Mononuclear cell (primary cell): ENCODE data around the gene PMM2. TPM values are rescaled to one million over a fixed set of nuclear protein-coding genes. Genes with fewer than 3 reads are reported as not detected.

Source experiments
- H3K27me3 ChIP-seq: 2 replicates; pipeline ENCODE4 v1.6.0; 2011; ENCODE audit warnings: low read length, control low read depth; ENCODE audit not compliant: insufficient read depth
- H3K4me1 ChIP-seq: 2 replicates; pipeline ENCODE4 v1.5.1; 2011; ENCODE audit warnings: mild to moderate bottlenecking, low read length, control low read depth; ENCODE audit not compliant: insufficient read depth
- H3K4me3 ChIP-seq: 2 replicates; pipeline ENCODE4 v1.5.1; 2011; ENCODE audit warnings: mild to moderate bottlenecking, low read length, moderate library complexity
- H3K9me3 ChIP-seq: 2 replicates; pipeline ENCODE4 v1.5.1; 2011; ENCODE audit warnings: low read depth, mild to moderate bottlenecking, control low read depth, low read length
- total RNA-seq: library from RNA; depleted of rRNA; stranded (reverse); fragments of >200 nt; gene quantifications from one replicate; pipeline ENCODE4 v1.2.3, GENCODE V29; 2012

PMM2 gene
- total RNA-seq, 1 donor = 19.7 TPM

DNA sequence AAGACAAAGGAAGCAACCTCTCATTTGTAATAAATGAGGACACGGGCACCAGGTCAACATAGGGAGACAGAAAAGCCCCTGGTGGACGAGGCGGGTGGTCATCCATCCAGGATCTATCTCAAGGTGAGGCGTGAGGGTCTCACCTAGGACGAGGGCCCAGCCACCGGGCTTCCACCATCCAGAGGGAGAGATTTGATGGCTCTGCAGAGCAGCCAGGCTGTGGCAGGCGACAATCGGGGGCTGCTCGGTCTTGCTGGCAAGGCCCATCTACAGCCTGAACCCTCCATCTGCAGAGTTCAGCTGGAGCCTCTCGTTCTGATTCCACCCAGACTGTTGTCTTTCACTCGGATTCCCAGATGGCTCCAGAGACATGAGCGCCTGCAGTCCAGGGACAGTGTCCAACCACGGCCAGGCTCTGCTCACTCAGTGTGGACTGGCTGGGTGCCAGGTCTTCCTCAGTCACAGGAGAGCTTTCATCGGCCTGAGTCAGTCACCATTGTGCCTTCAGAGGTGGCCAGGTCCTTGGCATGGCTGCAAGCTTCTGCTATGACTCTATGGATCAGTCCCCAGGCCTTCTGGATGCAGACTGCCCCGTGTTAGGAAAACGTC is 90.4 kb downstream of the PMM2 start:
- Histone ChIP-seq H3K27me3 (no peaks in the 10 kb centered on the region), H3K9me3 (no peaks in the 10 kb centered on the region), H3K4me3 (no peak overlapping the region), H3K4me1 (peaks cover 4% of the 10 kb centered on the region)

- Histone ChIP-seq H3K27me3 (no peaks in the 10 kb centered on the region), H3K9me3 (no peaks in the 10 kb centered on the region), H3K4me3 (no peak overlapping the region), H3K4me1 (peaks cover 4% of the 10 kb centered on the region)
Observed at GRCh38 chr16:8888951-8889892, 91.6 kb downstream of the PMM2 start.

GRCh38 chr16:8889893-8890548 is 92.4 kb downstream of the PMM2 start:
- no peak overlapping the region for H3K4me3 ChIP-seq
- no peaks in the 10 kb centered on the region for H3K9me3 ChIP-seq
- peaks cover 4% of the 10 kb centered on the region for H3K4me1 ChIP-seq
- no peaks in the 10 kb centered on the region for H3K27me3 ChIP-seq

- Histone ChIP-seq H3K4me1 (peaks cover 4% of the 10 kb centered on the region), H3K27me3 (no peaks in the 10 kb centered on the region), H3K4me3 (no peak overlapping the region), H3K9me3 (no peaks in the 10 kb centered on the region)
Observed at GRCh38 chr16:8890549-8890921, 92.9 kb downstream of the PMM2 start.

- peaks cover 4% of the 10 kb centered on the region for H3K4me1 ChIP-seq
- H3K9me3 ChIP-seq = no peaks in the 10 kb centered on the region
- H3K4me3 ChIP-seq = no peak overlapping the region
- no peaks in the 10 kb centered on the region for H3K27me3 ChIP-seq
Observed at GRCh38 chr16:8892101-8892575, 94.5 kb downstream of the PMM2 start.

DNA sequence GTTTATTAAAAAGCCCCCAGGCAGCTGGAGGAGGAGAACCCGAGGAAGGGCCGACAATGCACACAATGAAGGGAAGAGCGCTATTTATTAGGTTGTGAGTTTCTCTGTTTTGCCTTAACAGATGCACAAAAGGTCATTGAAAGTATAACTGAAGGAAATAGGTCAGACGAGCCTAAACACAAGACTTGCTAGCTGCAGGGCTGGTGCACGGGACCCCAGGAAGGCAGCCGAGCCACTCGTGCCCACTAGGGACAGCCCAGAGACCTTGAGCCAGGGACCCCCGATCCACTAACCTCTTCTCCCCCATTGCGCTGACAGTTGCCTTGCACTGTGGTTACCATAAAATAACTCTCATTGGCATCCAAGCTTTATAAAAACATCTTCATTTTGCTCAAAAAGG is 95.8 kb downstream of the PMM2 start:
- H3K27me3 ChIP-seq = no peaks in the 10 kb centered on the region
- H3K4me1 ChIP-seq = peaks cover 4% of the 10 kb centered on the region
- H3K9me3 ChIP-seq = no peaks in the 10 kb centered on the region
- no peak overlapping the region for H3K4me3 ChIP-seq

- peaks cover 4% of the 10 kb centered on the region for H3K4me1 ChIP-seq
- no peaks in the 10 kb centered on the region for H3K27me3 ChIP-seq
- H3K9me3 ChIP-seq = no peaks in the 10 kb centered on the region
- no peak overlapping the region for H3K4me3 ChIP-seq
Observed at GRCh38 chr16:8893976-8894690, 96.5 kb downstream of the PMM2 start.

DNA sequence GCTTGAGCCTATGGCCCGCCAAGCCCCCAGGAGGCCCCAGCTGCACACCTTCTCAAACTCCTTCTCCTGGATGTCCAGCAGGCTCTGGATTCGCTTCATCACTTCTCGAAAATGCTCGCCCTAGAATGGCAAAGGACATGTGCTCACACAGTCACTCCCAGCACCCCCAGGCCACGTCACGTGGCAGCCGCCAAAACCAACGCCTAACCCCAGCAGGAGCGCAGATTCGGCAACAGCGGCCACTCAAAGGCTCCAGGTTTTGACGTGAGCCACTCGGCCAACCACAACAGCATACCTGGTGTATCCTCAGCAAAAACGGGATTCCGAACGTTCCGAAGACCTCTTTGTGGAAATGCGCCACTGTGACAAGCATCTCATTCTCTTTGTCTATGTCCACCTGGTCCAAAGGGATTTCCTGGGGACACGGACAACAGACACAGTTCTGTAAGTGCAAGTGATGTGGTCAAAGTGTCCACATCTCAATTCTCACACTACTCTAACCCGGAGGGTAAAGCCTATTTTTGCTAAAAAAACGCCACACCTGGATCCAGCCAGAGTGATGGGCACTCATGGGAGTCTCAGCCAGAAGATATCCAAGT is 97.2 kb downstream of the PMM2 start:
- peaks cover 4% of the 10 kb centered on the region for H3K4me1 ChIP-seq
- no peaks in the 10 kb centered on the region for H3K27me3 ChIP-seq
- no peak overlapping the region for H3K4me3 ChIP-seq
- no peaks in the 10 kb centered on the region for H3K9me3 ChIP-seq

- H3K4me1 ChIP-seq = no peaks in the 10 kb centered on the region
- no peaks in the 10 kb centered on the region for H3K27me3 ChIP-seq
- H3K9me3 ChIP-seq = no peaks in the 10 kb centered on the region
- H3K4me3 ChIP-seq = no peak overlapping the region
Observed at GRCh38 chr16:8898660-8899318, 101.2 kb downstream of the PMM2 start.

Other genes with a start within 250 kb of the PMM2 start
- gene TMEM114, start 207.3 kb upstream of the PMM2 start, total RNA-seq = not detected
- gene METTL22, start 176.1 kb upstream of the PMM2 start, total RNA-seq = 19.6 TPM
- 2.5 TPM for gene ABAT, start 123.2 kb upstream of the PMM2 start, total RNA-seq
- 1.3 TPM for gene TMEM186, start 200 bp upstream of the PMM2 start, total RNA-seq
- gene CARHSP1, start 71.2 kb downstream of the PMM2 start, total RNA-seq = 22.4 TPM
- gene LITAFD, start 84.5 kb downstream of the PMM2 start, total RNA-seq = not detected
- gene USP7, start 166.1 kb downstream of the PMM2 start, total RNA-seq = 209 TPM